Ascending aorta (tissue), 2 donors: ENCODE measurements around the gene MAGI1. TPM values are rescaled to one million over a fixed set of nuclear protein-coding genes. Genes with fewer than 3 reads are reported as not detected.
A peak's percentile ranks its signal among the peaks of the same experiment; 100 is the strongest.

Experiments used
- DNase-seq, 2 donors: peaks; one replicate each; pipeline ENCODE4 v3.0.0-alpha.2; 2019; ENCODE audit warnings: low spot score in 2 of 2
- H3K27ac ChIP-seq, 2 donors: fragments of 200-600 bp; sonication (generic); one replicate each; pipeline ENCODE4 v1.5.1; 2016 to 2017; ENCODE audit warnings: mild to moderate bottlenecking in 1 of 2
- H3K27me3 ChIP-seq: fragments of 200-600 bp; sonication (generic); one replicate; pipeline ENCODE4 v1.5.1; 2017
- H3K36me3 ChIP-seq, 2 donors: fragments of 200-600 bp; sonication (generic); one replicate each; pipeline ENCODE4 v1.5.1; 2016
- H3K4me1 ChIP-seq, 2 donors: fragments of 200-600 bp; sonication (generic); one replicate each; pipeline ENCODE4 v1.5.1; 2016 to 2017; ENCODE audit warnings: mild to moderate bottlenecking in 1 of 2
- H3K4me3 ChIP-seq, 2 donors: fragments of 200-600 bp; sonication (generic); one replicate each; pipeline ENCODE4 v1.5.1; 2016 to 2017; ENCODE audit warnings: mild to moderate bottlenecking in 1 of 2
- H3K9me3 ChIP-seq, 2 donors: fragments of 200-600 bp; sonication (generic); one replicate each; pipeline ENCODE4 v1.5.1; 2016
- CTCF ChIP-seq, 3 experiments: fragments of 200-600 bp in 2 of 3; fragments of 450-650 bp in 1 of 3; sonication (generic) in 2 of 3; IDR thresholded peaks; one replicate each; pipeline ENCODE4 v1.5.1; 2016 to 2019; ENCODE audit warnings: antibody characterized with exemption in 3 of 3, mild to moderate bottlenecking in 1 of 3, moderate library complexity in 1 of 3
- intact Hi-C: fragments of 100-400 bp; cut with DNase I; formaldehyde crosslinking; loops from one replicate; pipeline ENCODE4 v1.15.1; 2023
- total RNA-seq: library from RNA; depleted of rRNA; stranded (reverse); fragments of >200 nt; gene quantifications from one replicate; pipeline ENCODE4 v1.1.0, GENCODE V29; 2016

Gene MAGI1
- total RNA-seq, 1 donor from 2014 or later: 28.4 TPM

- H3K9me3 ChIP-seq: no peaks in the 10 kb centered on the region
- DNase-seq: no peak
- H3K27me3 ChIP-seq: no peaks in the 10 kb centered on the region
- H3K27ac ChIP-seq: no peak overlapping the region
- no peaks in the 10 kb centered on the region for H3K4me1 ChIP-seq
- H3K4me3 ChIP-seq: no peak overlapping the region
- no peak for TF ChIP-seq CTCF (IDR thresholded peaks at IDR 0.05)
- no peaks in the 10 kb centered on the region for H3K36me3 ChIP-seq
- intact Hi-C loops: no loop called here
These were observed 594.8 kb downstream of the MAGI1 start for GRCh38 chr3:65443739-65444446.

GRCh38 chr3:65439641-65440284 is 599.0 kb downstream of the MAGI1 start:
- H3K27ac ChIP-seq: no peak overlapping the region
- intact Hi-C loops: loop anchor here (1.0 to 2.0 kb wide), 2 partner anchors 233 to 293 kb away; no protein-coding TSS in a partner anchor
- no peaks in the 10 kb centered on the region for H3K4me1 ChIP-seq
- H3K9me3 ChIP-seq: no peaks in the 10 kb centered on the region
- H3K36me3 ChIP-seq: peaks cover 0 to 6% of the 10 kb centered on the region in 2 donors
- TF ChIP-seq CTCF (IDR thresholded peaks at IDR 0.05): peak; percentile 27 to 64 (median 44)
- no peaks in the 10 kb centered on the region for H3K27me3 ChIP-seq
- no peak overlapping the region for H3K4me3 ChIP-seq
- no peak for DNase-seq

GRCh38 chr3:65438612-65439011 is 600.1 kb downstream of the MAGI1 start:
- no peaks in the 10 kb centered on the region for H3K9me3 ChIP-seq
- intact Hi-C loops: loop anchor here (1.0 to 2.0 kb wide), 2 partner anchors 234 to 294 kb away; no protein-coding TSS in a partner anchor
- no peaks in the 10 kb centered on the region for H3K27me3 ChIP-seq
- no peak for DNase-seq
- H3K4me3 ChIP-seq: no peak overlapping the region
- peaks cover 0 to 6% of the 10 kb centered on the region in 2 donors for H3K36me3 ChIP-seq
- no peak overlapping the region for H3K27ac ChIP-seq
- no peaks in the 10 kb centered on the region for H3K4me1 ChIP-seq
- no peak for TF ChIP-seq CTCF (IDR thresholded peaks at IDR 0.05)

GRCh38 chr3:65438096-65438495 is 600.6 kb downstream of the MAGI1 start:
- Histone ChIP-seq H3K36me3 (peaks cover 0 to 6% of the 10 kb centered on the region in 2 donors), H3K27ac (no peak overlapping the region), H3K27me3 (no peaks in the 10 kb centered on the region), H3K4me1 (no peaks in the 10 kb centered on the region), H3K9me3 (no peaks in the 10 kb centered on the region), H3K4me3 (no peak overlapping the region)
- no peak for TF ChIP-seq CTCF (IDR thresholded peaks at IDR 0.05)
- intact Hi-C loops: loop anchor here (2.0 kb wide), 1 partner anchor 235 kb away; no protein-coding TSS in a partner anchor
- no peak for DNase-seq

- no peak for DNase-seq
- Histone ChIP-seq H3K4me1 (no peaks in the 10 kb centered on the region), H3K9me3 (no peaks in the 10 kb centered on the region), H3K4me3 (no peak overlapping the region), H3K27ac (no peak overlapping the region), H3K36me3 (peaks cover 0 to 6% of the 10 kb centered on the region in 2 donors), H3K27me3 (no peaks in the 10 kb centered on the region)
- intact Hi-C loops: no loop called here
- TF ChIP-seq CTCF (IDR thresholded peaks at IDR 0.05): peak in 1 of 3 experiments; percentile 32
These were observed 602.1 kb downstream of the MAGI1 start for GRCh38 chr3:65436580-65436979.
